Measurements from ENCODE around the gene KIF16B. TPM values are rescaled to one million over a fixed set of nuclear protein-coding genes. Genes with fewer than 3 reads are reported as not detected.

Gene KIF16B
- total and polyA plus RNA-seq, 2 of the 8 experiments (the other 6 are each of a cell fraction or from before 2014, with no cell fraction given): 3.0 to 9.2 TPM

DNA sequence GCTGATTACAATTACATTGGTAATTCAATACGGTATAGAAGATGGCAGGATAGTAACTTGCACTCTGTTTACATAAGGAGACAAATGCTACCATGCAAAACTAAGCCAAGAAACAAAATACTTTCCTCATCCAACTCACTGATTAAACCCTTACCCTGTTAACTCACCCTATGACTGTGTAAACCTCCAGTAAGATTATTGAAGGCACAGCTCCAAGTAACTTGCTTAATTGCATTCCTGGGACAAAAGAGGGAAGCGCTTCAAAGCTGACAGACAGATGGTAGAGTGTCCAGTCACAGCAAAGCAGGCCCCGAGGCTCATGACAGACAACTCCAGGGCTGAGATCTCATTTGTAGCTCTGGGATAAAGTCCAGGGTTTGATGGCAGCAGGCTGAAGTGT lies 6.9 kb upstream of the KIF16B start:
- H3K4me3 ChIP-seq (ENCODE audit: extremely low read depth in 1 of 4, insufficient read depth in 2 of 4, low read depth in 3 of 4, low read length in 4 of 4): no peak overlapping the region
- H3K27ac ChIP-seq (ENCODE audit: low read depth, low read length): no peak overlapping the region
- no peaks in the 10 kb centered on the region for H3K27me3 ChIP-seq (replicated peaks in 1 of 4; ENCODE audit: control insufficient read depth in 3 of 4, extremely low read depth in 1 of 4, insufficient read depth in 3 of 4, low read length in 3 of 4)
- no peak overlapping the region for H4K8ac ChIP-seq (ENCODE audit: extremely low read depth, insufficient read depth, low read length)
- no peak overlapping the region for H2BK5ac ChIP-seq (ENCODE audit: low read depth, low read length)
- H4K20me1 ChIP-seq (replicated peaks in 1 of 2; ENCODE audit: control insufficient read depth in 1 of 2, insufficient read depth in 2 of 2, low read length in 2 of 2): no peaks in the 10 kb centered on the region
- no peaks in the 10 kb centered on the region for H3K36me3 ChIP-seq (ENCODE audit: control insufficient read depth in 2 of 4, insufficient read depth in 4 of 4, low read length in 3 of 4)
- peaks cover 0 to 7% (median 1%) of the 10 kb centered on the region in 4 experiments; a peak in 2 of 7 replicates for H3K4me1 ChIP-seq (replicated peaks in 1 of 4; ENCODE audit: control insufficient read depth in 3 of 4, insufficient read depth in 4 of 4, low read length in 3 of 4)
- no peak overlapping the region for H3K14ac ChIP-seq (ENCODE audit: insufficient read length)
- peaks cover 8% of the 10 kb centered on the region for H3K23me2 ChIP-seq (ENCODE audit: low read depth, low read length)
- 84% methylated on average over 3 of the region's 3 CpGs; no CpG with 5 or more reads in 1 of the 2 experiments for WGBS, 2 experiments (ENCODE audit: extremely low coverage in 1 of 2, insufficient coverage in 1 of 2, insufficient read length in 1 of 2, insufficient replicate concordance in 2 of 2, low coverage in 1 of 2, low lambda C conversion rate in 2 of 2, missing lambda C conversion rate in 1 of 2)
- no peak overlapping the region for H2BK120ac ChIP-seq (replicated peaks; ENCODE audit: low read depth, low read length)
- no peak overlapping the region for H2BK20ac ChIP-seq (ENCODE audit: low read length)
- H3K4ac ChIP-seq (replicated peaks; ENCODE audit: insufficient read length, low read depth, low read length): no peak overlapping the region
- H2BK15ac ChIP-seq (ENCODE audit: low read length): no peak overlapping the region
- no peak overlapping the region for H4K5ac ChIP-seq (ENCODE audit: insufficient read length, low read depth, low read length)
- H3K9me3 ChIP-seq (ENCODE audit: insufficient read depth in 2 of 2, low read depth in 1 of 2, low read length in 1 of 2): no peaks in the 10 kb centered on the region
- ChIA-PET CTCF (ENCODE audit: partially characterized antibody) (interaction anchor here (1.5 kb wide), 1 partner anchor 53 kb away, joined by 3 read pairs; no protein-coding TSS in a partner anchor), POLR2A (ENCODE audit: partially characterized antibody) (no interaction called here)
- H3K79me1 ChIP-seq (ENCODE audit: low read depth, low read length): no peaks in the 10 kb centered on the region
- FAIRE-seq (no peak), DNase-seq (ENCODE audit: low read depth in 1 of 2, low spot score in 2 of 2) (no peak)
- H3K18ac ChIP-seq (ENCODE audit: extremely low read depth, low read length): no peak overlapping the region
- H3K4me2 ChIP-seq (ENCODE audit: insufficient read depth in 1 of 2, low read depth in 2 of 2, low read length in 2 of 2): no peak overlapping the region
- H2AFZ ChIP-seq (ENCODE audit: low read length): no peak overlapping the region
- H2AK5ac ChIP-seq (ENCODE audit: low read depth, low read length): no peak overlapping the region
- H3K23ac ChIP-seq (ENCODE audit: insufficient read length): no peak overlapping the region
- no peaks in the 10 kb centered on the region for H3K79me2 ChIP-seq (ENCODE audit: control insufficient read depth in 1 of 2, insufficient read depth in 2 of 2, low read length in 2 of 2)
- no peak overlapping the region for H2BK12ac ChIP-seq (ENCODE audit: low read depth, low read length)
- no peak overlapping the region for H4K91ac ChIP-seq (replicated peaks; ENCODE audit: insufficient read length, low read length)
- no peak for TF ChIP-seq EP300 (IDR thresholded peaks at IDR 0.05; ENCODE audit: borderline replicate concordance in 1 of 2, low read depth in 2 of 2, low read length in 2 of 2)
- no peak for TF ChIP-seq CEBPB (IDR thresholded peaks at IDR 0.05; ENCODE audit: low read depth, low read length)
- TF ChIP-seq SIN3A (conservative IDR thresholded peaks at IDR 0.05 in 1 of 2, IDR thresholded peaks at IDR 0.05 in 1 of 2; ENCODE audit: low read depth in 1 of 2, low read length in 2 of 2): no peak
- no peak for TF ChIP-seq CBX5 (IDR thresholded peaks at IDR 0.05; ENCODE audit: low read depth, low read length)
- TF ChIP-seq, protein P1, sequence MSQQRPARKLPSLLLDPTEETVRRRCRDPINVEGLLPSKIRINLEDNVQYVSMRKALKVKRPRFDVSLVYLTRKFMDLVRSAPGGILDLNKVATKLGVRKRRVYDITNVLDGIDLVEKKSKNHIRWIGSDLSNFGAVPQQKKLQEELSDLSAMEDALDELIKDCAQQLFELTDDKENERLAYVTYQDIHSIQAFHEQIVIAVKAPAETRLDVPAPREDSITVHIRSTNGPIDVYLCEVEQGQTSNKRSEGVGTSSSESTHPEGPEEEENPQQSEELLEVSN (IDR thresholded peaks at IDR 0.05): no peak
- TF ChIP-seq CTBP2 (IDR thresholded peaks at IDR 0.05; ENCODE audit: borderline replicate concordance, insufficient read depth, insufficient read length, low read length): no peak
- no peak for TF ChIP-seq JUND (IDR thresholded peaks at IDR 0.05; ENCODE audit: low read length)
- no peak for TF ChIP-seq CHD2 (IDR thresholded peaks at IDR 0.05; ENCODE audit: low read length)
- H3K56ac ChIP-seq (replicated peaks; ENCODE audit: insufficient read length, low read depth, low read length): no peak overlapping the region
- no peak overlapping the region for H3K9ac ChIP-seq (replicated peaks in 1 of 4; ENCODE audit: extremely low read depth in 1 of 4, low read depth in 3 of 4, low read length in 3 of 4)

Data from H1 (cell line).